GM12892 (cell line): Measurements from ENCODE around the gene STAU1.

Experiments
- POLR2A ChIP-seq: IDR thresholded peaks from 2 replicates; pipeline ENCODE4 v1.6.1; 2011; ENCODE audit warnings: low read depth, low read length, control low read depth
- TAF1 ChIP-seq: IDR thresholded peaks from 2 replicates; pipeline ENCODE4 v1.6.1; 2011; ENCODE audit warnings: low read depth, mild to moderate bottlenecking, control low read depth, low read length, borderline replicate concordance

DNA sequence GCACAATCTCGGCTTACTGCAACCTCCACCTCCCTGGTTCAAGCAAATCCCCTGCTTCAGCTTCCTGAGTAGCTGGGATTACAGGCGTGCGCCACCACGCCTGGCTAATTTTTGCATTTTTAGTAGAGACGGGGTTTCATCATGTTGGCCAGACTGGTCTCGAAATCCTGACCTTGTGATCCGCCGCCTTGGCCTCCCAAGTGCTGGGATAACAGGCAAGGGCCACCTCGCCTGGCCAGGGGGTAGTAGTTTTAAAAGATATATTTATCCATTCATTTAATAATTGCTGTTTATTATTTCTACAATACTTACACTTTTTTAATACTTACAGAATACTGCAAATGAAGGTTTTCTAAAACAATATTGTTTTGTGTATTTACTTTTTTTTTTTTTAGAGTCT is 15.6 kb upstream of the STAU1 start:
- TF ChIP-seq POLR2A (no peak), TAF1 (no peak)
